GM12878 (cell line): ENCODE results near the gene WBP4.

ENCODE experiments used
- BRCA1 ChIP-seq: IDR thresholded peaks from 2 replicates; pipeline ENCODE4 v1.6.1; 2011; ENCODE audit warnings: low read depth, low read length, improper control_type of control experiment
- CBFB ChIP-seq: IDR thresholded peaks from 2 replicates; pipeline ENCODE4 v1.6.1; 2016; ENCODE audit warnings: antibody characterized with exemption, low read depth
- NRF1 ChIP-seq: conservative IDR thresholded peaks from 2 replicates; pipeline ENCODE4 v1.6.1; 2011; ENCODE audit warnings: mild to moderate bottlenecking, low read depth, low read length, improper control_type of control experiment
- POLR2AphosphoS5 ChIP-seq: IDR thresholded peaks from 2 replicates; pipeline ENCODE4 v1.6.1; 2011; ENCODE audit warnings: mild to moderate bottlenecking, low read length, inconsistent platforms
- RAD21 ChIP-seq: IDR thresholded peaks from 2 replicates; pipeline ENCODE4 v1.6.1; 2011; ENCODE audit warnings: mild to moderate bottlenecking, low read depth, low read length, moderate library complexity; ENCODE audit not compliant: insufficient read depth
- SMARCA5 ChIP-seq: fragments of 450-650 bp; IDR thresholded peaks from 2 replicates; pipeline ENCODE4 v1.6.1; 2017; ENCODE audit warnings: mild to moderate bottlenecking
- SP1 ChIP-seq: IDR thresholded peaks from one replicate; pipeline ENCODE4 v1.6.1; 2011; ENCODE audit warnings: low read depth, low read length
- SREBF2 ChIP-seq: IDR thresholded peaks from 2 replicates; pipeline ENCODE4 v1.6.1; 2012; ENCODE audit warnings: mild to moderate bottlenecking, low read length
- TF ChIP-seq, protein P1 (sequence below), 3 experiments: IDR thresholded peaks in 2 of 3; conservative IDR thresholded peaks in 1 of 3; 2 replicates each; pipeline ENCODE4 v1.5.1; 2011; ENCODE audit warnings: low read depth in 3 of 3, low read length in 3 of 3, mild to moderate bottlenecking in 3 of 3, control low read depth in 2 of 3, moderate library complexity in 2 of 3, inconsistent platforms in 1 of 3, mixed read lengths in 1 of 3; ENCODE audit not compliant: control insufficient read depth in 2 of 3, insufficient read depth in 1 of 3; ENCODE audit errors: extremely low read depth in 1 of 3
- TF ChIP-seq, protein P2 (sequence below): fragments of 450-650 bp; formaldehyde crosslinking; IDR thresholded peaks from 2 replicates; pipeline ENCODE4 v1.4.0; 2020; ENCODE audit warnings: mild to moderate bottlenecking, moderate library complexity

DNA sequence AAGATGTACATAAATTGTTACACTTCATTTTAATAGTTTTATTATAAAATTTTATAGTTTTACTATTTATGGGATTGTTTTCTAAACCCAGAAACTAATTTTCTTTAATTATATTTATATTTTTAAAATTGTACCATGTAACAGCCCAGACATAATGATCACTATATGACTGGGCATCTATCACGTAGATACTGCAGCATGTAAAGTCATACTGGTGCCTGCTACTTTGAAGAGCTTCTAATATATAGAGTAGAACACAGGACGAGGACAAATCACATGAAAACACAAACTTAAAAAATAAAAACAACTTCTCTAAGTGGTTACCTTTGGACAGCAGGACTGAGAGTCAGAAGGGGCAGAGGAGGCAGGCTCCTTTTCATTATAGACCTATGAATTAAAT, 47.5 kb upstream of the WBP4 start:
- TF ChIP-seq NRF1 = no peak
- no peak for TF ChIP-seq SP1
- TF ChIP-seq RAD21 = no peak
- TF ChIP-seq CBFB = no peak
- TF ChIP-seq POLR2AphosphoS5 = no peak
- TF ChIP-seq, protein P1, sequence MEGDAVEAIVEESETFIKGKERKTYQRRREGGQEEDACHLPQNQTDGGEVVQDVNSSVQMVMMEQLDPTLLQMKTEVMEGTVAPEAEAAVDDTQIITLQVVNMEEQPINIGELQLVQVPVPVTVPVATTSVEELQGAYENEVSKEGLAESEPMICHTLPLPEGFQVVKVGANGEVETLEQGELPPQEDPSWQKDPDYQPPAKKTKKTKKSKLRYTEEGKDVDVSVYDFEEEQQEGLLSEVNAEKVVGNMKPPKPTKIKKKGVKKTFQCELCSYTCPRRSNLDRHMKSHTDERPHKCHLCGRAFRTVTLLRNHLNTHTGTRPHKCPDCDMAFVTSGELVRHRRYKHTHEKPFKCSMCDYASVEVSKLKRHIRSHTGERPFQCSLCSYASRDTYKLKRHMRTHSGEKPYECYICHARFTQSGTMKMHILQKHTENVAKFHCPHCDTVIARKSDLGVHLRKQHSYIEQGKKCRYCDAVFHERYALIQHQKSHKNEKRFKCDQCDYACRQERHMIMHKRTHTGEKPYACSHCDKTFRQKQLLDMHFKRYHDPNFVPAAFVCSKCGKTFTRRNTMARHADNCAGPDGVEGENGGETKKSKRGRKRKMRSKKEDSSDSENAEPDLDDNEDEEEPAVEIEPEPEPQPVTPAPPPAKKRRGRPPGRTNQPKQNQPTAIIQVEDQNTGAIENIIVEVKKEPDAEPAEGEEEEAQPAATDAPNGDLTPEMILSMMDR (IDR thresholded peaks at IDR 0.05 in 2 of 3, conservative IDR thresholded peaks at IDR 0.05 in 1 of 3; ENCODE audit: control insufficient read depth in 2 of 3, extremely low read depth in 1 of 3, insufficient read depth in 1 of 3, low read depth in 3 of 3, low read length in 3 of 3) = no peak
- no peak for TF ChIP-seq BRCA1
- no peak for TF ChIP-seq SMARCA5
- TF ChIP-seq, protein P2, sequence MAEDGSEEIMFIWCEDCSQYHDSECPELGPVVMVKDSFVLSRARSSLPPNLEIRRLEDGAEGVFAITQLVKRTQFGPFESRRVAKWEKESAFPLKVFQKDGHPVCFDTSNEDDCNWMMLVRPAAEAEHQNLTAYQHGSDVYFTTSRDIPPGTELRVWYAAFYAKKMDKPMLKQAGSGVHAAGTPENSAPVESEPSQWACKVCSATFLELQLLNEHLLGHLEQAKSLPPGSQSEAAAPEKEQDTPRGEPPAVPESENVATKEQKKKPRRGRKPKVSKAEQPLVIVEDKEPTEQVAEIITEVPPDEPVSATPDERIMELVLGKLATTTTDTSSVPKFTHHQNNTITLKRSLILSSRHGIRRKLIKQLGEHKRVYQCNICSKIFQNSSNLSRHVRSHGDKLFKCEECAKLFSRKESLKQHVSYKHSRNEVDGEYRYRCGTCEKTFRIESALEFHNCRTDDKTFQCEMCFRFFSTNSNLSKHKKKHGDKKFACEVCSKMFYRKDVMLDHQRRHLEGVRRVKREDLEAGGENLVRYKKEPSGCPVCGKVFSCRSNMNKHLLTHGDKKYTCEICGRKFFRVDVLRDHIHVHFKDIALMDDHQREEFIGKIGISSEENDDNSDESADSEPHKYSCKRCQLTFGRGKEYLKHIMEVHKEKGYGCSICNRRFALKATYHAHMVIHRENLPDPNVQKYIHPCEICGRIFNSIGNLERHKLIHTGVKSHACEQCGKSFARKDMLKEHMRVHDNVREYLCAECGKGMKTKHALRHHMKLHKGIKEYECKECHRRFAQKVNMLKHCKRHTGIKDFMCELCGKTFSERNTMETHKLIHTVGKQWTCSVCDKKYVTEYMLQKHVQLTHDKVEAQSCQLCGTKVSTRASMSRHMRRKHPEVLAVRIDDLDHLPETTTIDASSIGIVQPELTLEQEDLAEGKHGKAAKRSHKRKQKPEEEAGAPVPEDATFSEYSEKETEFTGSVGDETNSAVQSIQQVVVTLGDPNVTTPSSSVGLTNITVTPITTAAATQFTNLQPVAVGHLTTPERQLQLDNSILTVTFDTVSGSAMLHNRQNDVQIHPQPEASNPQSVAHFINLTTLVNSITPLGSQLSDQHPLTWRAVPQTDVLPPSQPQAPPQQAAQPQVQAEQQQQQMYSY = no peak
- no peak for TF ChIP-seq SREBF2
